A673 (cell line): ENCODE data around the gene MKRN3. TPM values are rescaled to one million over a fixed set of nuclear protein-coding genes. Genes with fewer than 3 reads are reported as not detected.
"Not testable (repeated sequence)": the region's sequence is repeated elsewhere in the genome, so short reads cannot be mapped to it uniquely, and the experiment has no call there.

Experiments
- BruUV-seq: library from RNA; stranded (reverse); fragments of 400-500 nt; replicated peaks from 2 replicates; lab custom pipeline; 2021; lab: Mats Ljungman, UMichigan
- CTCF ChIA-PET: fragments of 300-600 bp; sonication (Branson Sonifier 250); formaldehyde crosslinking; loops from one replicate; lab custom pipeline; 2022; ENCODE audit warnings: antibody characterized with exemption; lab: Charles Lee
- POLR2A ChIA-PET: fragments of 300-600 bp; sonication (Branson Sonifier 250); formaldehyde crosslinking; loops from one replicate; lab custom pipeline; 2022; ENCODE audit warnings: antibody characterized with exemption; ENCODE audit not compliant: low non-redundant PET; lab: Charles Lee
- DNase-seq: peaks from one replicate; pipeline ENCODE4 v3.0.0-alpha.2; 2015; ENCODE audit warnings: low spot score
- H3K27ac ChIP-seq: fragments of 200-600 bp; sonication (generic); 2 replicates; pipeline ENCODE4 v1.5.1; 2016; ENCODE audit warnings: mixed run types, low read depth, mild to moderate bottlenecking, mixed read lengths, antibody characterized with exemption, low read length; ENCODE audit not compliant: poor library complexity, severe bottlenecking
- H3K27me3 ChIP-seq: fragments of 200-600 bp; sonication (generic); replicated peaks from 2 replicates; pipeline ENCODE4 v1.6.1; 2017; ENCODE audit warnings: mixed run types, low read depth, mild to moderate bottlenecking, mixed read lengths, antibody characterized with exemption, low read length; ENCODE audit not compliant: insufficient read depth, poor library complexity
- H3K36me3 ChIP-seq: fragments of 200-600 bp; sonication (generic); 2 replicates; pipeline ENCODE4 v1.6.1; 2016; ENCODE audit warnings: mixed run types, mild to moderate bottlenecking, mixed read lengths, antibody characterized with exemption, low read length; ENCODE audit not compliant: insufficient read depth, poor library complexity, severe bottlenecking
- H3K4me1 ChIP-seq: fragments of 200-600 bp; sonication (generic); 2 replicates; pipeline ENCODE4 v1.6.1; 2017; ENCODE audit warnings: mixed run types, mild to moderate bottlenecking, mixed read lengths, antibody characterized with exemption, low read length; ENCODE audit not compliant: insufficient read depth, poor library complexity, severe bottlenecking
- H3K4me3 ChIP-seq: fragments of 200-600 bp; sonication (generic); 2 replicates; pipeline ENCODE4 v1.5.1; 2016; ENCODE audit warnings: low read depth, mixed run types, mild to moderate bottlenecking, mixed read lengths, low read length; ENCODE audit not compliant: poor library complexity, severe bottlenecking
- H3K9me3 ChIP-seq: fragments of 200-600 bp; sonication (generic); 2 replicates; pipeline ENCODE4 v1.6.1; 2016; ENCODE audit warnings: mixed run types, low read depth, mild to moderate bottlenecking, mixed read lengths, antibody characterized with exemption, low read length; ENCODE audit not compliant: poor library complexity, severe bottlenecking
- CTCF ChIP-seq: fragments of 300-800, 200-600 bp; sonication (generic); conservative IDR thresholded peaks from 2 replicates; pipeline ENCODE4 v1.5.1; 2017; ENCODE audit warnings: low read depth, mild to moderate bottlenecking, antibody characterized with exemption, low read length, moderate library complexity, mixed read lengths
- EZH2 ChIP-seq: fragments of 200-600 bp; sonication (generic); IDR thresholded peaks from 2 replicates; pipeline ENCODE4 v1.6.1; 2017; ENCODE audit warnings: borderline replicate concordance, low read depth, mild to moderate bottlenecking, mixed read lengths, antibody characterized with exemption, low read length; ENCODE audit not compliant: poor library complexity, severe bottlenecking
- intact Hi-C: fragments of 100-400 bp; cut with micrococcal nuclease; formaldehyde crosslinking; loops from one replicate; pipeline ENCODE4 v1.10.0; 2022; ENCODE audit not compliant: unreplicated experiment
- total RNA-seq: library from RNA; stranded (reverse); gene quantifications from 2 replicates; pipeline ENCODE4 v1.2.3, GENCODE V29; 2021

Gene MKRN3
- total RNA-seq, 1 experiment from 2014 or later = not detected

GRCh38 chr15:23594252-23594770 is 28.8 kb downstream of the MKRN3 start:
- no peak for DNase-seq

GRCh38 chr15:23595368-23595767 is 29.9 kb downstream of the MKRN3 start:
- intact Hi-C loops = no loop called here
- ChIA-PET CTCF (no interaction called here), POLR2A (no interaction called here)
- TF ChIP-seq EZH2 (no peak), CTCF (no peak)
- Histone ChIP-seq H3K4me1 (no peaks in the 10 kb centered on the region), H3K27ac (no peak overlapping the region), H3K4me3 (no peak overlapping the region), H3K9me3 (peaks cover 11% of the 10 kb centered on the region), H3K27me3 (no peaks in the 10 kb centered on the region), H3K36me3 (no peaks in the 10 kb centered on the region)
- no TSS peak for BruUV-seq
- no peak for DNase-seq

More at GRCh38 chr15:23594252-23594770, 28.8 kb downstream of the MKRN3 start:
- Histone ChIP-seq H3K9me3 (peaks cover 11% of the 10 kb centered on the region), H3K4me1 (no peaks in the 10 kb centered on the region), H3K36me3 (no peaks in the 10 kb centered on the region), H3K27ac (no peak overlapping the region), H3K27me3 (no peaks in the 10 kb centered on the region), H3K4me3 (no peak overlapping the region)
- CTCF ChIA-PET = no interaction called here
- intact Hi-C loops = no loop called here
- no TSS peak for BruUV-seq
- POLR2A ChIA-PET = no interaction called here
- TF ChIP-seq EZH2 (no peak), CTCF (no peak)

GRCh38 chr15:23596736-23597135 is 31.3 kb downstream of the MKRN3 start:
- TF ChIP-seq EZH2 (no peak), CTCF (no peak)
- CTCF ChIA-PET = no interaction called here
- DNase-seq = no peak
- Histone ChIP-seq H3K36me3 (no peaks in the 10 kb centered on the region), H3K4me1 (no peaks in the 10 kb centered on the region), H3K9me3 (peaks cover 11% of the 10 kb centered on the region), H3K27me3 (no peaks in the 10 kb centered on the region), H3K4me3 (no peak overlapping the region), H3K27ac (no peak overlapping the region)
- intact Hi-C loops = no loop called here
- POLR2A ChIA-PET = no interaction called here
- BruUV-seq = no TSS peak

GRCh38 chr15:23597278-23597677 is 31.8 kb downstream of the MKRN3 start:
- H3K4me1 ChIP-seq, CTCF ChIA-PET, BruUV-seq, H3K27me3 ChIP-seq, intact Hi-C loops, POLR2A ChIA-PET, H3K27ac ChIP-seq, DNase-seq, H3K4me3 ChIP-seq, H3K36me3 ChIP-seq: not testable (repeated sequence)
- H3K9me3 ChIP-seq = peaks cover 13% of the 10 kb centered on the region
